GM18907 (cell line): ENCODE results near the gene ERN2.
A peak's percentile ranks its signal among the peaks of the same experiment; 100 is the strongest.

Experiments
- ATAC-seq: cut with Tn5 transposase; IDR thresholded peaks from one replicate; pipeline ENCODE4 v1.9.1; 2021; ENCODE audit warnings: mild to moderate bottlenecking, moderate library complexity; ENCODE audit not compliant: unreplicated experiment

Gene ERN2

DNA sequence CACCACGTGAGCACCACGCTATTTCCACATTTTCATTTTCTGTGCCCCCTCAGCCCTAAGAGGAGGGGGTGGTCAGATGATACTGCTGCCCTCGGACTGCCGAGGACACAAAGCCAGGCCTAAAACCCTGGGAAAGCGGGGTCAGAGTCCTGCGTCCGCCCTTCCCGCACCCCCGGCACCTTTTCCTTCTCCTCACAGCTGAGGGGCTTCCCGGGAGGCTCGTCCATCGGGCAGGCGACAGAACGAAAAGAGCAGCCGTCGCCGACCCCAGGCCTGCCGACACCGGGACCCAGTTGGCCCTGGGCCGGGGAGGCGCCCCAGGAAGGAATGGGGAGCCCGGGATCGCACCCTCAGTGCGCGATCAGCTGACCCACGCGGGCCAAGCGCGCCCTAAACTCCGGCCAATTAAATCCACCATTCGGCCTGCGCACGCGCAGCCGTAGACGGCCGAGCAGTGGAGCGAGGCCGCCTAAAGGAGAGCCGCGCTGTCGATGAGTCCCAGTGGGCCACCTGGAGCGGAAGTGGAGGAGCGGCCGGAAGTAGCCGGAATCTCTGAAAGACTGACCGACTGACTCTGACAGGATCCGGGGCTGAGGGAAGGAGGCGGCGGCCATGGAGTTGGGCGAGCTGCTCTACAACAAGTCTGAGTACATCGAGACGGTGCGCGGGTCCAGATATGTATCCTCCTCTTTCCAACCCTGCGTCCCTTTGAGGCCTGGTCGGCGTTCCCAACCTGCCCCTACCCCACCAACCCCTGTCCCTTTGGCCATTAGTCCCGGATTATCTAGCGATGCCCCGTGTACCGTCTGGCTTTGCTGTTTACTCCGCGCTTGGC is 71.9 kb downstream of the ERN2 start, which contains the start of the genes DCTN5 and PALB2:
DCTN5 (plus strand) TSS at position 536 of the 835 bp plus-strand sequence; CDS start at position 613, 77 bp downstream.
PALB2 (minus strand) TSS at position 380 of the 835 bp plus-strand sequence; CDS start at position 227, 153 bp downstream.
- peak; percentile 89 for ATAC-seq

DNA sequence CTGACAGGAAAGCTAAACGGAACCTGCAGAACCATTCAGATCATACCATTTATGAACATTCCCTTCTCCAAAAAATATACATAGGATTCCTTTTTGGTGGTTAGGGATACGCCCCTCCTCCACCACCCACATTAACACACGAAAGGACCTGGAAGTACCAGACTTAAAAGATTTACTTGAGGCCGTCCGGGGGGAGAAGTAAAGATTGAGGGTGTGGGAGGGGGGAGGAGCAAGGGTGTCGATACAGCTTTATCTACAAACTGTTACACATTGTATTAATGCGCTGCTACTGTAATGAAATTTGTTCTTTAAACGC is 72.4 kb downstream of the ERN2 start:
- ATAC-seq: no peak
